CD4-positive, alpha-beta T cell treated with Interferon alpha-2 for 1 hour (primary cell): ENCODE data around the gene RGS7.

Experiments
- DNase-seq, 2 donors: peaks; one replicate each; pipeline ENCODE4 v3.0.0-alpha.2; 2020 to 2022

RGS7 gene

DNA sequence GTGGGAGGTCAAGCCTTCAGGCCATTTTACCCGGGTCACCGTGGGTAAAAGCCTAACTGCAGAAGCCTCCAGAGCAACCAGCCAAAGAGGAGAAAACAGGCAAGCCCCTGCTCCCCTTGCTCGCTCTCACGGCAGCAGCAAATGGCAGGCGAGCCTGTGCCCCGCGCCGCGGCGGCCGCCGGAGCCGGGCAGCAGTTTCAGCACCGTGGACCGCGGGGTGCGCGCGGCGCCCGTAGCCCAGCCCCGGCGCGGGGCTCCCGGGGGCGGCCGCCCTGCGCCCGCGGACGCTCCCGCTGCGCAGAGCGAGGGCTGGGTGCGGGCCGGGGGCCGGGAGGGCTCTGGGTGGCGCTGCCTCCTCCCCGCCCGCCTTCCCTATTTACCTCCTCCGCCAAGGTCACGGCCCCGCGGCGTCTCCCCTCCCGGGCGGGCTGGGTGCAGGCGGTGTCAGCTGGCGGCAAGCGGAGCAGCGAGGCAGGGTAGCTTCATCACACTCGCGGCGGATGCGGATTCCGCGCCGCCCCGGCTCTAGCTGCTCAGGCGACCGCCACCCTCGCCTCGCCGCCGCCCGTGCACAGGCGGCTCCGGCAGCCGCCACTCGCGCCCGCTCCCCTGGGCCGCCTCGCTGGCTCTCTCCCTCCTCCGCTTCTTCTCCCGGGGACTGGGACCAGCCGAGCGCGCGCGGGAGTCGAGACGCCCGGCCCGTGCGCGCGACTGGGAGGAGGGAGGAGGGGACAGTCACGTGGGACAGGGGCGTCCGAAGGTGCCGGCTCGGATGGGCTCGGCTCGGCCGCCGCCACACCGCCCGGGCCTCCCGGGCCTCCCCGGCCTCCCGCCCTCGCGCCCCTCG lies at the start of gene RGS7:
Gene RGS7, minus strand, starts transcription at position 687 of the 847 bp plus-strand sequence.
- DNase-seq = no peak

DNA sequence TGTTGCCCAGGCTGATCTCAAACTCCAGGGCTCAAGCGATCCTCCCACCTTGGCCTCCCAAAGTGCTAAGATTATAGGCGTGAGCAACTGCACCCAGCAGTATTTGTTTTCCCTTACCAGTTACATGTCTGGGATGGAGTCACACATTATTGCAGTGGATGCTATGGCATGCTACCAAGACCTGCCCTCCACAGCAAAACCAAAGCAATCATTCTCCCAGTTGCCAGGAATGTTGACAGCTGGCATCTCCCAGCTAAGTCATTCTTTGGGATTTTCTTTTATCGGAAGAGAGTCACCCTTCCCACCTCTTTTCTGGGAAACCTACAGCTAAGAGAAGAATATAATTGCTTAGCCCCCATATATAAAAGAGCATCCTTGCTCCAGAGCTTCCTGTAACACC lies 49.4 kb upstream of the RGS7 start:
- DNase-seq = no peak

DNA sequence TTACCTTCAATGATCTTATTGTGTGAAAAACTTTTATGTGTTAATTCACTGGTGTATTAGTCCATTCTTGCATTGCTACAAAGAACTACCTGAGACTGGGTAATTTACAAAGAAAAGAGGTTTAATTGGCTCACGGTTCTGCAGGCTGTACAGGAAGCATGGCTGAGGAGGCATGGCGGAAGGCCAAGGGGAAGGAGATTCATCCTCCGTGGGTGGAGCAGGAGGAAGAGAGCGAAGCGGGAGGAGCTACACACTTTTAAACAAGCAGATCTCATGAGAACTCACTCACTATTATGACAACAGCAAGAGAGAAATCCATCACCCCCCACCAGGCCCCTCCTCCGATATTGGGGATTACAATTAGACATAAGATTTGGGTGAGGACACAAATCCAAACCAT lies 44.2 kb upstream of the RGS7 start:
- DNase-seq = no peak

DNA sequence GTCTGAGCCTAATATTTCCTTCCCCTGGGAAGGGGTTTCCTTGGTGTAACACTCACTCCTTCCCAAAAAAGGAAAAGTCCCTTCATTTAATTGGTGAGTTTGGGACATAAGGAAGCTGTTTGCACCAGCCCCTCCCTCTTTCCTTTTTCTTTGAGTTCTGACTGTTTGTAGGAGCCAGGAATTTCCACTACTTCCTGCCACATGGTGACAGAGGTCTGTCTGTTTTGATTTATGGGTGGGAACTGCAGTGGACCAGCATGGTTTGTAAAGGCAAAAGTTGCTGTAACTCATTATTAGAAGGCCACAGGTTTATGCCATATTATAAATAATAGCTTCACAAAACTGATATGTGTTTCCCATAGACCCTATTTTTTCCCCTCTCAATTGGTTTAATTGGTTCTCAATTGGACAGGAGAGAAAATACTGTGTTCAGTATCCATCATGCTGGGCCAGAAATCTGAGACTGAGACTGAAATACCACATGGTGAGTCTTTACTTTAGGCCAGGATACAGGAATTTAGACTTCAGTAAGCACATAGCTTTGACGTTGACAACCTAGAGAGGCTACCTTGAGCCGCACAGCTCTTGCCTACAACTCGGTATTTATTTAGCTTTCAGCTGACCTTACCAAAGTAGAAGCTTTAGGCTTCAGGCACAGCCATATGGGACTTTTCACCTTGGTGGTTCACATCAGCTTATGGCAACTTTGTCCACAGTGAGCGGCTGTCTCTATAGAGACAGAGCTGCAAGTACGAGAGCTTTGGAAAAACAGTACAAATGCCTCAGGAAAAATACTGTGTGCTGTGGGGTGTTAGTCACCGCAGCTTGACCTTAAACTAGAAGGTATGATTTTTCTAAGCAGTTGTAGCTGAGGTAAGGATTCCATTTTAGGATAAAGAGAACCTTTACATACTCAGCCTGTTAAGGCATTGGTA lies 40.0 kb upstream of the RGS7 start:
- no peak for DNase-seq

DNA sequence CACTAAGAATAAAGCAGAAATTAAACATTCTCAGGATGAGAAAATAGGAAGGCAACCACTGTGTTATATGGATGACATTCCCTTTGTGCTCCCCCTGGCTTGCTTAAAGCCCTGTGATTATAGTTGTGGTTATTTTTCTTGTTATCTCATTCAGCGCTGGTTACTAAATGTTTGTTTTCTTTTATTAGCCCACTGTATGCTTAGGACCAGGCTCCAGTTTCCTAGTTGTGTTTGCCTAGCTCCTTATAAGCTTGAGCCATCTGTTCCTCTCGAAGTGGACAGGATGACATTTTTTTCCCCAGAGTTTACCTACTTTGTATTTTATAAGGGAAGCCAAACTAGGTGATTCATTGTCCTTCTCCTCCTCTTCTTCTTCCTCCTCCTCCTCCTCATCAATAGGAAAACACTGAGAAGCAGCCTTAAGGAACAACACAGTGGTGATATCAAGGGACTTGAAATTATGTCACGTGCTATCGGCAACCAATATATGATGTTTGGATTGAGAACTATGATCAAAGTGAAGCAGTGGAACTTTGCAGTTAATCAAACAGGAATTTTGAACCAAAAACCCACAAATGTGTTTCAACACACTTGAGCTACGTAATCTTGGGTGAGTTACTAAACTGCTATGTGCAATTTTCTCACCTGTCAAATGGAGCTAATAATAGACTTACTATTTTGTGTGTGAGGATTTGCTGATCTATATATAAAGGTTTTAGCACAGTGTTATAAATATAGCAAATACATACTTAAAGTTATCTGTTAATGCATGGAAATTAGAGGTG lies 35.1 kb upstream of the RGS7 start:
- no peak for DNase-seq

DNA sequence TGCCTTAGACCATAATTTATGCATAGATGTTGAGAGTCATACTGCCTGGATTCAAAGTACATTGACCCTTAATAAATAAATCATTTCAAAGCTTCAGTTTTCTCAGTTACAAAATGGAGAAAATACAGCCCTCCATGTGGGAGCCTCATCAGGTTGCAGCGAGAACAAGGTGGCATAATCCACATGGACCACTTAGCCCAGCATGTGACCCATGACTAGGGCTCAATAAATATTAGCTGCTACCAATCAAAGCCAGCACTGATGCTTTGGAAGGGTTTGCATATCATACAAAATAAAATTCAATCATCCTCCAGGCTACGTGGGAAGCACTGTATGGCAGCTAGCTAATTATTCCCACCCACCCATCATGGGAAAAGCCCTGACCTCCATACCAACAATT lies 33.5 kb upstream of the RGS7 start:
- DNase-seq = no peak

DNA sequence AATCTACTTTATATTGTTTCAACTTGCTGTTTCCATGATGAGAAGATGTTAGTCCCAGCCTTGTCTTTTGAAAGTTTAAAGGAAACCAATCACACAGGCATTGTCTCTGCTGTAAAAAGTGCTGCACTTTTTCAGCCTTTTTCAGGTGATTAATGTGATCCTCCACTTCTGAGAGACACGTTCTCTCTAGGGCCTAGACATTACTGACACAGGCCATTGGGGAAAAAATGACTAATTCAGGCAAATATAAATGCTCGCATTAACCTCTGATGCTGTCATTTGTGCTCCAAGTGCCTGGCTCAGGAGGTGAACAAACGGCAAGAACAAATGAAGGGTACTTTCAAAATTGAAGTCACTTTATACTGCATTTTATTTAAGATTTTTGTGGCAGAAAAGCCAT lies 32.4 kb upstream of the RGS7 start:
- DNase-seq = no peak

DNA sequence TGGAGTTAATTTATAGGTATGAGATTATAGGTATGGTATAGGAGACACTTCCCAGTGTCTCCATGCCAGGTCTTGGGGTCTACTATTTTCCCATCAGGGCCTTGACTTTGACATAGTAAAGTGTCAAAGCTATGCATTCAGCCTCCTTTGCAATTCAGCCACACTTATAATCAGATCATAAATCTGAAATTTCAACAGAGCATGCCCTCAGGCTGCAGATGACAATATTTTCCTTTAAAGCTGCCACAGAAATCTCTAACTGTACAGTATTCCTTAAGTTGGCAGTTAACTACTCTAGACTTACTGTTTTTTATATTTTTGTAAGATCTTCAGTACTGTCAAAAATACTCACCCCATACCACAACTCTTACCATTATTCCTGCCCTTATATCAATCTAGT lies 30.2 kb upstream of the RGS7 start:
- no peak for DNase-seq

DNA sequence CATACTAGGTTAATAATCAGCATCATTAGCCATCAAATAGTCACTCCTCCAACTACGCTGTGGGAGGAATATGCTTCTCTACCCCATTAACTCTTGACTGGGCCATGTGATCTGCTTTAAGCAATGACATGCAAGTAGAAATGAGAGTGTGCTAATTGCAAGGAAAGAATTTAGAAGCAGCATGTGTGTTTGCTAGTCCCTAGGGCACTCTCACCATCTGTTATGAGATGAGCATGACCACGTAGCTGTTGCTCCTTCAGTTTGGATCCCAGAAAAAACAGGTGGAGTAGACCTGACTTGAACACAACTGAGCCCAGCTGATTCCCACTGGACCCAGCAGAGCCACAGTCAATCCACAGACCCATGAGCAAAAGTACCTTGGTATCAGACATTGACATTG lies 19.7 kb upstream of the RGS7 start:
- DNase-seq = no peak

DNA sequence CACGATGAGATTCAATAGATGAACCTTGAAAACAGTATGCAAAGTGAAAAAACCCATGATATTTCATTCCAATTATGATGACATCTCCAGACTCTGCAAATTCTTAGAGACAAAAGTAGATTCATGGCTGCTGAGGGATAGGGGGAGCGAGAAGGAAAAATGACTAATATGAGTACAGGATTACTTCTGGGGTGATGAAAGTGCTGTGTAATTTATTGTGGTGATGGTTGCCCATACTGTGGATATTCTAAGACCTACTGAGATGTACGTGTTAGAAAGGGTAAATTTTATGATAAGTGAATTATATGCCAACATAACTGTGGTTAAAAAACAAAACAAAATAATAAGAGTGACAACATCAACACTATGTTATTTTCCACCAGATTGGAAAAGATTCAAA lies 18.9 kb upstream of the RGS7 start:
- DNase-seq = no peak

DNA sequence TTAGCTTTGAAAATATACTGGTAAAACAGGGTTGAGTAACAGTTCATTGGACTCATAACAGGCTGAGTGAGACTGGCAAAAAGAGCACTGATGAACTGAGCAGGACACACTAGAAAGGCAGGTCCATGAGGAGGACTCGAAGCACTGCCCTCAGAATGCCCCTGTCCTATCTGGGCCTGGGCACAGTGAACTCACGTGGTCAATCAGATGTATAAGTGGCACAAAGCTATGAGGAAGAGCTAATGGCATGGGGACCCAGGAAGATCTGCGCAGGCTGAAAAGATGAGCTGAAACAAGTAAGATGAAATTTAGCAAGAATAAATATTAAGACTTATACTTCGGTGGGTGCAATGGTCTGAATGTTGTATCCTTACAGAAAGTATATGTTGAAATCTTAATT lies 9.2 kb upstream of the RGS7 start:
- DNase-seq = no peak

DNA sequence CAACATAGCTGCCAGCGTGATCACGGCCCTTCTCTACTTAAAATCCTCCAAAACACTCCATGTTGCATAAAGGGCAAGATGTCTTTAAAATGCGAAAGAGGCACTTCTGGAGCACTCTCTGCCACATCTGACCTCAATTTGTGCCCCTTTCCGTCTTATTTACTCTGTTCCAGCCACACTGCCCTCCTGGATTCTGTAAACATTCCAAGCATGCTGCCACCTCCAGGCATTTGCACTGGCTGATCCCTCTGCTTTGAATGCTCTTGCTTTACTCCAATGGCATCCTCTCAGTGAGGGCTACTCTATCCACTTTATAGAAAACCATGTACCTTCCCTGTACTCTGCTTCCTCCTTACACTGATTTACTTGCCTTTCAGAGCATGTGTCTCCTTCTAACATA lies 5.3 kb upstream of the RGS7 start:
- DNase-seq = no peak

DNA sequence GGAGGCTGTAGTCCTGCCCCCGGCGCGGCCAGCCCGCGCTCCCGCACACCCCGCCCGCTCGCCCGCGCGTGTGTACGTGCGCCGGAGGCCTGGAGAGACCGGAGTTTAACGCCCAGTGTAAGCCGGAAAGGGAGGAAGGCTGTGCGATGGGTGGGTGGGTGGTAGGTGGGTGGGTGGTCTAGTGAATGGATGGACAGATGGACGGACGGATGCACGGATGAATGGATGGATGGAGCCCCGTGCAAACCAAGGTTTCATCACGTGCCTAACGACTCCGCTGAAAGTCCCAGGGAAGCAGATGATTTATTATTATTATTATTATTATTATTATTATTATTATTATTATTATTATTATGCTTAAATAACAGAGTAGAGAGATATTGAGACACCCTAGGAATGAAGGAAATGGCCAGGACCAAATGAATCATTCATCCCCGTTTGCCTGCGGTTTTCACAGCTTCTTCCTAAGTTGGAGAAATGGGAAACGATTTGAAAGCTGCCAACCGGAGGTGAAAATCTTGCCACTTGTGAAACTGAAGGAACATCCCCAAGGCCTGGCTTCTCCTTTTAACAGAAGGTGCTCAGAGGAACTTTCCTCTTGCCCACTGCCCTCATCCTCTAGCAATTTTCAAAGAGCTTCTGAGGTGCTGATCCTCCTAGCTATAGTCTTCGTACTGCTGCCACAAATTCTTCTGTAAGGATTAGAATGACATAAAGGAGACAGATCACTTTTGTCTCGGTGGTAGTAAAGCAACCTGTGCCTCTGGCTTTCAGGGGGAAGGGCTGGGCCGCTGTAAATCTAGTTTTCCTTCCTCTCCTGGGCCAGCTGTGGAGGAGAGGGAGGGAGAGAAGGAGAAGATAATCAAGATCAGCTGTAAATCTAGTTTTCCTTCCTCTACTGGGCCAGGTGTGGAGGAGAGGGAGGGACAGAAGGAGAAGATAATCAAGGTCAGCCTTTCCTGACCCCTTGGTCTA lies 648 bp upstream of the RGS7 start:
- DNase-seq = no peak

DNA sequence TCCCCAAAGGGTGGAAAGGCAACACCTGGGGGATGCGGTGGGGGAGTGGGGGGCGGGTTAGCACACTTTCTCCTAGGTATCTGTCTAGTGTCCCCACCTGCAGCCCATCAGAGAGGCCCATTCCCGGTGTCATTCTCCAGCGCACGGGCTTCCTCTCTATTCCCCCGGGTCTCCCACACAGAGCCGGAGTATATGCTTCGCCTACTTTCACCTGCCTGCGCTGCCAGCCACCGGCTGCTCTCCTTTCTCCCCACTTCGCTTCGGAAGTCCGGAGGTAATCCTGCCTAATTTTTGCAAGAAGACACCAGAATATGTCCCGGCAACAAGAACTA lies 852 bp downstream of the RGS7 start:
- no peak for DNase-seq

DNA sequence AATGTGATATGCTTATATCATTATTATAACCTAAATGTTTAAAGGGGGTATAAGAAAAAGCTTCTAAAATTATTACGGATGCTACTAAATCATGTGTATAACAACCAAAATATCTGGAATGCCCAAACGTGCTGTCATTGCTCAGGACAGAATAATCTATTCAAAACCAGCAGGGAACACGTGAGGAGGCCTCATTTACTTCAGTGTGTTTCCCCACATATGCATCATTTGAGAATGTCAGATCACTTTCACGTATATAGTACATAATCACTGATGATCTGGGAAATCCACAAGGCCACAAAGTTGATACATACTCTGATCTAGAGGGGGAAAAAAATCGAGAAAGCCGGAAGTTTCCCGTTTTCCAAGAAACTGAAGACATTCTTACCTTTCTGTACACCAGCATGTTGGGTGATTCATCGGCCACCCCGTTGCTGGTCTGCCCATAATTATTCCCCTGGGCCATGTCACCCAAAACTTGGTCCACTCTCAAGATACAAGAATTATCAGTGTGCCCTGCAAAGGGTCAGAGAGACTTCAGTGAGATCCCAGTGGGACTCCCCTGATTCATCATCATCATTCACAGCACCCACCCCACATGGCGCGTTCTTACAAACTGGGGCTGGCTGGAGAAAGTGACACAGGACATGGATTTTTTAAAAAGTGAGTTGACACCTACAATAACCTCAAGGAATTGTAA lies 1.5 kb downstream of the RGS7 start:
- DNase-seq = no peak

DNA sequence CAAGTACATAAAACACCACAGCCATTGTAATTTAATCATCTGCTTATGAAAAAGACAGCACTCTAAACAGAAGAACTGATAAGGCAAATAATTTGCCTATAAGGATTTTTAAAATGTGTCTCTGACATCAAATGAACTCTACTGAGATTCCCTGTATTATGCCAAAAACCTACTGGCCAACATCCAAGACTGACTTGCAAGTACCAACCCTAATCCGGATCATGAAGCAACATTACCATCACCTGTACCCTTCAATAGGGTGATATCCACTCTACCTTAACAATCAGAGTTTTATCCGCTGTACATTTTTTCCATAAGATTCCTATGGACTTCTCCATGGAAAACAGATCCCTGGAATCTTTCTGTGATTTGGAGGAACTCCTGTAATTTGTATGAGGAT lies 4.6 kb downstream of the RGS7 start:
- DNase-seq = no peak

DNA sequence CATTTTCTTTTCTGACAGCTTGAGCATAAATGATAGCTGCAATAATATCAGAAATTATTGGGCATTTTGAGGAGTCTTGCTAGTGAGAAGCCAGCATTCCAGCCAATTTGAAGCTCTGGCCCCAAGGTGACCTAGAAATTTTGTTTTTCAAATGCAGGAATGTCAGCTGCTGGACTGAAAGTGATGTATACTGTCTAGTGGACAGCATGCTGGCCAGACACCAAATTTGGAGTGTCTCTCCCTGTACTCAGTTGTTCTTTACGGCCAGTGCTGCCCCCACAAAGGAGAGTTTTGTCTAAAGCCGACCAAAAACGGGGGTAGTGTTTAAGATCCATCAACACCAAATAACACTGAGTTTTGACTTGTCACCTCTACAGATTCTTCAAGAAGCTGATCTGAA lies 5.2 kb downstream of the RGS7 start:
- DNase-seq = no peak

DNA sequence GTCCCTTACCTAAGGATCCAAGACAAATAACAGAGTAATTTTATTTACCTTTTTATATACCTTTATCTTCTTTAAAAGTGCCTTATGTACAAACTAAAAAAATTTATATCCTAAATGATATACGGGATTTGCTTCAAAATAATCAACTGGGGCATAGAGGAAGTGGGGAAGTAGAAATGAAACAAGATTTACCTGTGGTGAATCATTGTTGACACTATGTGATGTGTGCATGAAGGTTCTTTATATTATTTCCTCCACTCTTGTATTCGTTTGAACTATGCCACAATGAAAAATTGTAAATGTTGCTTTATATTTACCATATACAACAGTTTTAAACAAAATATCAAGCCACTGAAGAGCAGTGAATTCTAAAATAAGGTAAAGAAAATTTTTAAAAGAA lies 13.0 kb downstream of the RGS7 start:
- no peak for DNase-seq

DNA sequence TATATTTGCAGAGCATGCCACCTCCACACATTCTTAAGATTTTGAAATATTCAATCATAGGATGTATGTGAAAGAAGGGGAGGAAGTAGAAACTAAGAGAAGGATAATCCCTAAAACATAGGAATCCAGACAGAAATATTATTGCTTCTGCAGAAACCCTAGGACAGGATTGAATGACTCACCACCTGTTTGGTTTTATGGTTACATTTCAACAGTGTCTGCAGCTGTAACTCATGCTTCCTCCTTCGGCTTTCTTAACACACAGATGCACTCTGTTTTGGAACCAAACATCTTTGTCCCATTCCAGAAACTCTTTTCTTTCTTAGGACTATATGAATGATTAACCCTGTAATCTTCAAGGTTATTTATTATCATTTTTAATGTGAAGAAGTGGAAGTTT lies 20.7 kb downstream of the RGS7 start:
- DNase-seq = no peak

DNA sequence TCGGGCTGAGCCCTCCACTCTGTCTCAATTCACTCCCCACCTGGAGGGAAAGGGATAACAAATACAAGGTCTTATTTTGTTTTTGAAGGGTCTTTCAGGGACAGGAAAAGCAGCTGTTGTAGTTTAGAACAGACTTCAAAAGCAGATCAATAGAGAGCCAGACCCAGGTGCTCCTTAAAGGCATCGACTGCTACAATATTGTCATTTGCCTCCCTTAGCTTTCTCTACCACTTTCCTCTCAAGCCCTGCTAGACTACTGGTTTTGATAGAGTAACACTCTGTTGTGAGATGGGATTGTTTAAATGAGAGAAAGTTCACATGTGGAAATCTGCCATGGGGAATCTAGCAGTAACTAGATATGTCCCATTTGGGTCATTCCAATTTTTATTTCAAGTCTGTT lies 24.0 kb downstream of the RGS7 start:
- no peak for DNase-seq

DNA sequence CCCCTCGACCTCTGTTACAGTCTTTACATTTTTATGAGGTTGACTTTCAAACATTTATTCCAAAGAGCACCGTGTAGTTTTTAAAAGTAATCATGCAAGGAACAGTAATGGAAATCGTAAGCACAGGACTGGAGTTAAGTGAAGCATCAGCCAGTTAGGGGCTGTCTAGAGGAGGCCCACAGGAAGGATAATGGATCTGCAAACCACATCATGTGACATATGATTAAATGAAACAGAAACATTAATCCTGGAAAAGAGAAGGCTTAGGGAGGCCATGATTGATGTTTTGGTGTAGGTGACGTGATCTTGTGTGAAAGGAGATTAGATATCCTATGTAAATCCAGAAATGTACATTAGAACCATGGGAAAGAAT lies 25.0 kb downstream of the RGS7 start:
- no peak for DNase-seq
